GM18498 (cell line): Measurements from ENCODE around the gene BANP.
"Not testable (repeated sequence)": the region's sequence is repeated elsewhere in the genome, so short reads cannot be mapped to it uniquely, and the experiment has no call there.

ENCODE experiments used
- ATAC-seq: cut with Tn5 transposase; IDR thresholded peaks from one replicate; pipeline ENCODE4 v1.9.1; 2021; ENCODE audit warnings: mild to moderate bottlenecking, moderate library complexity; ENCODE audit not compliant: unreplicated experiment

The BANP gene

GRCh38 chr16:88013766-88014251 lies 62.6 kb downstream of the BANP start:
- no peak for ATAC-seq

DNA sequence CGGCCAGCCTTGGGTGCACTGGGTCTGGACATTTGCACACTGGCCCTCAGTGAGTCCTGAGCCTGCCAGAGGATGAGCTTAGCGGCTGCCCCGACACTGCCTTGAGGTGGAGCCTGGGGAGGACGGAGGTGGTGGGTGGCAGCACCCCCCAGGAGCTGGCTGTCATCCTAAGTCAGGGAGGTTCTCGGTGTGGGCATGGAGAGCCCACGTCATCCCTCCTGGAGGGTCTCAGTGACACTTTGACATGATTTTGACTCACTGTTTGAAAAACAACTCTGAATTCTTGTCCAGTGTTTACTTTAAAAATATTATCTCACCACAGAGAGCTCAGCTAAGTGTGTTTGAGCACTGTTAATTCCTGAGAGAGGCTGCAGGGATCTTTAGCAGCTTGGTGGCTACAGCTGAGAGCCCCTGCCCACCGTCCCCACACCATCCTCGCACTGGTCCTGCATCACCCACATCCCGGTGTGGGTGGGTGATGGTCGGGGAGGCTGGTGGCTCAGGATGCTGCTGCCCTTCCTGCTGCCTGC lies 63.1 kb downstream of the BANP start:
- ATAC-seq: no peak

- ATAC-seq: no peak
Measured at GRCh38 chr16:88014954-88015805, 63.9 kb downstream of the BANP start.

GRCh38 chr16:88015806-88016140 lies 64.5 kb downstream of the BANP start:
- no peak for ATAC-seq

DNA sequence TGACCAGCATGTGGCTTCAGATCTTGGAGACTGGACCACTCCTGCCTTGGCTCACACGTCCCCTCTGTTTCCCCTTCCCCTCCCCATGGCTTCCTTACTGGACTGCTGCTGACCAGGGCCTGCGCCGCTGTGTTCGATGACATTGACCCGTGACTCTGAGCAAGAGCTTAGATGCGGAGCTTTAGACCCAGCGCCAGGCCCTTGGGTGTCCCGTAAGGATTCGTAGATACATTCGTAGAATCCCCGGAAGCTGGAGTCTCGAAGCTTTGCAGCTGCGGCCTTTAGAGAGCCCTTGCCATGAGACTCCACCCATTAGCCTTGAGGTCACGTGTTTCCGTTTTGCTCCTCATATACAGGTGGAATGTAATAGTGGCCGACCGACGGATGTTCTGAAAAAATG lies 65.2 kb downstream of the BANP start:
- not testable (repeated sequence) for ATAC-seq

DNA sequence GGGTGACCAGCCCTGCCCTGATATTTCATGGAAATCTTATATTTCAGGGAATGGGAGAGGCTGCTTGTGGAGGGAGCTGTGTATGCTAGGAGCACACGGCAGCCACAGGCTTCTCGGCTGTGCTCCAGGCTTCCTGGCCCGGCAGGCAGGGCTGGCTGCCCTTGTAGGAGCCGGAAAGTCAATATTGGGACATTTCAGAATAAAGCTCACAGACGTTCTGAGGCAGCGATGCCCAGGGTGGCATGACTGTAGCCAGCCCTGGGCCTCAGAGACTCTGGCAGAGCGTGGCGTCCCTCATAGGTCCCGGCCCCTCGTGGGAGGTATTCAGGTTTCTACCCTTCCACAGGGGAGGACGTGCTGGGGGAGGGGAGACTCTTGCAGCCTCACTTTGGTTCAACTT lies 65.7 kb downstream of the BANP start:
- no peak for ATAC-seq

- ATAC-seq: no peak
Measured at GRCh38 chr16:88017587-88018101, 66.4 kb downstream of the BANP start.

GRCh38 chr16:88018382-88018781 lies 67.1 kb downstream of the BANP start:
- ATAC-seq: not testable (repeated sequence)

GRCh38 chr16:88019041-88019820 lies 68.0 kb downstream of the BANP start:
- not testable (repeated sequence) for ATAC-seq

DNA sequence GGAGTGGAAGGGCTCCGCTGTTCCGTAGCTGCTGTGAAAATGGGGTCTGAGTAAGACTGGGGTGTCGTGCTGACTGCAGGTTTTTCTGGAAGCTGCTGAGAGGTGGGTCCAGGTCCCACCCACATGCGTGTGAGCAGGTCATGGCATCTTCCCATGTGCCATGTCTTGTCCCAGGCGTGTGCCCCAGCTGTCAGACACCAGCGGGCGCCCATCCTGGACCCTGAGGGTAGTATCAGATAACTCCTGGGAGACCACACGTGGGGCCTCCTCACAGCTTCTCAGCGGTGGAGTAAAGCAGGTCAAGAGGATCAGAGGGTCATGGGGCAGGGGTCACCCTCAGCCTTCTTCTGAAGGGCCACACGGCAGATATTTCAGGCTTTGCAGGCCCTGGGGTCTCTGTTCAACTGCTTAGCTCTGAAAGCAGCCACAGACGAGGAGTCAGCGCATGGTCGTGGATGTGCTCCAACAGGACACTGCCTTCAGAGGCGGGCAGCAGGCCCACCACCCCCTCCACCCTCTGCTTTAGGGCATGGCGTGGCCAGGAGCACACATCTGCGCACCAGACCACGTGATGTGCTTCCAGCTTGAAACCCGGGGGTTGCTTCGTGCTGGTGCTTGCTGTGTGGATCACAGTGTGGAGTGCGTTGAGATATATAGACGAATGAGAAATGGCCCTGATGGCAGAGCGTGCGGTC lies 68.7 kb downstream of the BANP start:
- ATAC-seq: no peak

- ATAC-seq: no peak
Measured at GRCh38 chr16:88020516-88020885, 69.3 kb downstream of the BANP start.

- ATAC-seq: not testable (repeated sequence)
Measured at GRCh38 chr16:88021041-88021970, 70.1 kb downstream of the BANP start.

DNA sequence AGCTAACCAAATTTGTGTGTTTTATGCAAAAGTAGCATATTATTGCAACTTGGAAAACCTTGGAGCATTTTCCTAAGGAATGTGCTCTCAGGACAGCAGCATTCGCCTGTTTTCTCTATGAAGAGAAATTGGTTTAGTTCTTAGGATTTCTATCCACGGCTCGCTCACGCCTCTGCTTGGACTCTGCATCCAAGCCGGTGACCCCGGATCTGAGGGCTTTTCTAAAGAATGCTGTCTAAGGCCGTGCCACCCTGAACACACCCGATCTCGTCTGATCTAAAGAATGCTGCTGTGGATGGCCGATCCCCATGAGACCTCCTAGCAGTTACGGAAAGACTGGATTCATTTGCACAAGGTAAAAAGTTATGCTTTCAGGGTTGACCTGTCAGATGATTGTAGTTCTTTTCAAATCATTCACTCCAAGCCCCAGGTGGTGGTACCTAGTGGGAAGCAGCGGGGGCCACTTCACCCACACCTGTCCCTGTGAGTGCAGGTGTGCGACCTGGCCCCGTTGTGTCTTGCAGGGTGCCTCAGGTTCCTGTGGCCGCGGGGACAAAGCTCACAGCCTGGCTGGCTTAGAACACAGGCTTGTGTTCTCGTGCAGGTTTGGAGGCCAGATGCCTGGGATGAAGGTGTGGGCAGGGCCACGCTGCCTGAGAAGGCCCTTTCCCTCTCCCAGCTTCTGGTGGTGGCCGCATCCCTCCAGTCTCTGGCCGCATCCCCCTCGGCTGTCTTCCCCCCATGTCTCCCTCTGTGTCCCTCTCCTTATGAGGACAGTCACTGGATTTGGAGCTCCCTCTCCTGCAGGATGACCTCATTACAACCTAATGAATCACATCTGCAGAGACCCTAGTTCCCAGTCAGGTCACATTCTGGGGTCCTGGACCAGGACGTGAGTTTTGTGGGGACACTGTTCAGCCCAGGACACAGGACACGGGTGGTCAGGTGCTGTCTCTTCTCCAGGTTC lies 71.1 kb downstream of the BANP start:
- ATAC-seq: no peak

- no peak for ATAC-seq
Measured at GRCh38 chr16:88023366-88023765, 72.1 kb downstream of the BANP start.

- ATAC-seq: no peak
Measured at GRCh38 chr16:88023786-88024185, 72.6 kb downstream of the BANP start.

DNA sequence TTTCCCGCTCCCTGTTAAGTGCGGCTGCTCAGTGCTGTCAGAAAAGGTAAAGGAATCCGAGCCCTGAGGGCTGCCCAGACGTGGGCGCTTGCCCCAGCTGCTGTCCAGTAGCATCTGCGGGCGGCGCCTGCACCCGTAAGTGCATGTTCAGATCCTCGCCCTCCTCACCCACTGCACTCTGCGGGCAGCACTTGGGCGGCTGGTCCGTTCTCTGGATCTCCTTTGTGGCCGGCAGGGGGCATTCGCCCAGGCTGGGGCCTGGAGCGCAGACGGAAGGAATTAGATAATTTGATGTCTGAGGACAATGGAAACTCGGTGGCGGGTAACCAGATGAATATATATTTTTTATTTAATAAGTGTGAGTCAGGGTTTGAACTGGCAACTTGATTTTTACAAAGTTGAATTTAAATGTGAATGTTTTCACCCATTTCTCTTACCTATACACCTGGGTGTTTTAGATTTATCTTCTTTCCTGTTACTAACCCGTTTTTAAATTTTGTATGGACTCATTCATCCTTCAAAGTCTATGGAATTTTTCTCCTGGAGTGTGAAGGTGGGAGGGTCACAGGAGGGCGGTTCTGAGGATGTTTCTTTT lies 73.4 kb downstream of the BANP start:
- ATAC-seq: not testable (repeated sequence)

DNA sequence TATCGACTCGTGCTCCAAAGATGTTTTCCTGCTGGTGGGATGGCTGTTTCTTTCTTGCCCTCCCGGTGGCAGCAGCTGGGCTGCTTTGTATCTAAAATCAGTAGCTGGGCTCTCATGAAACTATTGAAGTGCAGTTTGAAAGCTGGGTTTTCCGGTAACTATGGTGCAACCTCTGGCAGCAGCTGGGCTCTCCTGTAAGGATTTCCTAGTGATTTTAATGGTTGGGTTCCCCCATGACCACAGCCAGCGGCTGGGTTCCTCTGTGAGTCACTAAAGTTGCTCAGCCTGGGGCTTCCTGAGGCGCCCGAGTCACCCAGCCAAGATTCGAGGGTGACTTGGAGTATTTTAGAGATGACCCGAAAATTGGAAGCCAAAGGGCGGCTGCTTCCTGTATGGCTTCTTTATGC lies 73.9 kb downstream of the BANP start:
- not testable (repeated sequence) for ATAC-seq

DNA sequence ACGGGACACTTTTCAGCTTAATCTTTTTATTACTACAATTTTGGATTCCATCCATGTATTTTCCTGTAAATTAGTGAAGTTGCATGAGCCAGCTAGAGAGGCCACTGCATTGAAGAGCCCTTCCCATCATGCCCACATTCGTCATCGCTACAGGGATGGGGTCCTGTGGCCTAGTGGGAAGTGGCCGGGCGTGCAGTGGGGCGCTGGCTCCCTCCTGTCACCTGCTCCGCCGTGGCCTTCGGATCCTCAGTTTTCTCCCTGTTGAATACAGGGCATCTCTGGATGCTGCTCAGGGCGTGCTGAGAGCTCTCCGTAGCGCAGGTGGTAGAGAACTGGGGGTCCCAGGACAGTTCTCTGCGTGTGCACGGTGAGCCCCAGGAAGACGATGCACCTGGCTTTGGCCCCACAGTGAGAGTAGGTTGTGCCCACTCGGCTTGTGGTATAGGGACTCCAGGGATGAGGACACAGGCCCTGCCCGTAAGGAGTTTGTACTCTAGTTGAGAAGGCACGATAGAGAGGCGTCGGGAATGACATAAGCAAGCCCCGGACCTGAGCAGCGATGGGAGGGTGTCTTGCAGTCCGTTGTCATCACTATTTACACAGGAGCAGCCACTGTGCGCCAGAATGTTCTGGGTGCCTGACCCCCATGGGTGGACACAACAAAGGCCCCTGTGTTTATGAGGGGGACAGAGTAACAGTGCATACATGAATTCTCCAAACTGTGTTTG lies 74.8 kb downstream of the BANP start:
- not testable (repeated sequence) for ATAC-seq
